ENCODE data around the gene ANKFN1. TPM values are rescaled to one million over a fixed set of nuclear protein-coding genes. Genes with fewer than 3 reads are reported as not detected.

ANKFN1 gene
- total and polyA plus RNA-seq, 2 of the 13 experiments (the other 11 are each of a cell fraction or from before 2014, with no cell fraction given): not detected

DNA sequence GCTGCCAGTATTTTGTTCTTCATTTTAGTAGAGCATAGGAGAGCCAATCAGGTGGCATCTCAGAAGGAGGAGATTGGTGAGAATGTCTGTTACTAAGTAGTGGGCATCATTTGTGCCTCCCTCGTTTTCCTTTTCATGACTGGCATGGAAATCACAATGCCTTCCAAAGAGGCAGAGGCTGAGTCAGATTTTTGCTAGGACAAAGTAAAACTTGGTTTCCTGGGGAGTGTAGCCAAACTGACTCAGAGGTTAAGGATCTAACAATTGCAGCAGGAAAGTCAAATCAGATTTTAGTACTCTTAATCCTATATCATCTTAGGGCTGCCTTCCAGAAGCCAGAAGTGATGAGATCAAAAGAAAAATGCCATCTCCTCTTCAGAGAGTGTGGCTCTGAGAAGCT, 138.7 kb downstream of the ANKFN1 start:
- ATAC-seq (no peak), DNase-seq (ENCODE audit: low spot score) (no peak), FAIRE-seq (no peak)
- H3K27ac ChIP-seq (ENCODE audit: extremely low read length, insufficient read depth, low read length): no peak overlapping the region
- no peak overlapping the region for H3K9ac ChIP-seq (ENCODE audit: insufficient read depth, low read depth, low read length)
- no peak overlapping the region for H3K4me2 ChIP-seq (ENCODE audit: low read depth, low read length)
- H3K4me3 ChIP-seq (replicated peaks in 1 of 3; ENCODE audit: insufficient read depth in 1 of 3, low read depth in 2 of 3, low read length in 3 of 3): no peak overlapping the region
- in situ Hi-C loops (cut with HindIII; ENCODE audit: extremely low pct_ligation_motif_present, low pct_unique_long_range_greater_than_20kb) (no loop called here), intact Hi-C loops (cut with micrococcal nuclease; ENCODE audit: unreplicated experiment) (no loop called here)
- BruUV-seq (replicated peaks): no TSS peak
- H4K20me1 ChIP-seq (ENCODE audit: insufficient read depth, low read length): no peaks in the 10 kb centered on the region
- no peak overlapping the region for H2AFZ ChIP-seq (ENCODE audit: low read length)
- H3K79me2 ChIP-seq (ENCODE audit: insufficient read depth, low read length): no peaks in the 10 kb centered on the region
- no peaks in the 10 kb centered on the region for H3K9me3 ChIP-seq (ENCODE audit: low read length)
- POLR2A ChIA-PET: no interaction called here
- WGBS (ENCODE audit: low lambda C conversion rate): 4% methylated on average over 1 of the region's 1 CpG
- CTCF ChIA-PET (ENCODE audit: low intra/inter-chr PET ratio, low total read pairs): no interaction called here
- TF ChIP-seq ZNF780A (CRISPR knock-in tag; IDR thresholded peaks at IDR 0.05) (no peak), MLLT10 (CRISPR knock-in tag; IDR thresholded peaks at IDR 0.05) (no peak), ZNF33A (CRISPR knock-in tag; IDR thresholded peaks at IDR 0.05; ENCODE audit: borderline replicate concordance) (no peak), ZNF138 (CRISPR knock-in tag; IDR thresholded peaks at IDR 0.05; ENCODE audit: low read depth) (no peak), TSC22D2 (CRISPR knock-in tag; IDR thresholded peaks at IDR 0.05; ENCODE audit: borderline replicate concordance) (no peak), NAIF1 (CRISPR knock-in tag; IDR thresholded peaks at IDR 0.05; ENCODE audit: borderline replicate concordance) (no peak), AGO2 (optimal IDR thresholded peaks at IDR 0.05; ENCODE audit: low read depth, low read length) (no peak), SP1 (IDR thresholded peaks at IDR 0.05) (no peak), SP1 (CRISPR knock-in tag; IDR thresholded peaks at IDR 0.05) (no peak), ONECUT2 (CRISPR knock-in tag; IDR thresholded peaks at IDR 0.05) (no peak)
- TF ChIP-seq, protein P1, sequence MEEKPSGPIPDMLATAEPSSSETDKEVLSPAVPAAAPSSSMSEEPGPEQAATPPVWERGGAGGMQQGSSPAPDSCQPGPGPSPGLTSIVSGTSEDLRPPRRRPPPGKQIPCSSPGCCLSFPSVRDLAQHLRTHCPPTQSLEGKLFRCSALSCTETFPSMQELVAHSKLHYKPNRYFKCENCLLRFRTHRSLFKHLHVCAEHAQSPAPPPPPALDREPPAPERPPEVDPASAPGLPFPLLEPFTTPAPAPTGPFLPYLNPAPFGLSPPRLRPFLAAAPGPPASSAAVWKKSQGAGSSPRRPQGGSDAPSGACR (CRISPR knock-in tag; IDR thresholded peaks at IDR 0.05): no peak
- H3K36me3 ChIP-seq (replicated peaks in 1 of 2; ENCODE audit: control insufficient read depth in 1 of 2, insufficient read depth in 2 of 2, low read length in 2 of 2): no peaks in the 10 kb centered on the region
- H3K27me3 ChIP-seq (ENCODE audit: control insufficient read depth in 1 of 2, insufficient read depth in 2 of 2, low read length in 2 of 2): peaks cover 0 to 5% of the 10 kb centered on the region in 2 experiments; a peak in 1 of 5 replicates
- H3K4me1 ChIP-seq (ENCODE audit: insufficient read depth, low read length): no peaks in the 10 kb centered on the region

All from HepG2 (cell line).